ENCODE data around the gene CDC26. TPM values are rescaled to one million over a fixed set of nuclear protein-coding genes. Genes with fewer than 3 reads are reported as not detected.

Gene CDC26
- total RNA-seq, result 10 to 100 TPM; 18.8 to 21.9 (median 20.4) TPM

GRCh38 chr9:113275157-113276131, at the start of gene CDC26, which contains the start of gene PRPF4:
CDC26 (minus strand) TSS chr9:113275572; CDS start chr9:113272507, 3,065 bp downstream.
PRPF4 (plus strand) TSS chr9:113275658; CDS start chr9:113275744, 86 bp downstream.
- peak within 1 kb of the TSS; percentile 91 for H3K27ac ChIP-seq
- TF ChIP-seq EP300 (IDR thresholded peaks at IDR 0.05) (peak; percentile 35), POLR2AphosphoS5 (IDR thresholded peaks at IDR 0.05) (peak; percentile 83 to 96 (median 90)), POLR2A (IDR thresholded peaks at IDR 0.05) (peak; percentile 72 to 95)
- TF ChIP-seq, protein P1, sequence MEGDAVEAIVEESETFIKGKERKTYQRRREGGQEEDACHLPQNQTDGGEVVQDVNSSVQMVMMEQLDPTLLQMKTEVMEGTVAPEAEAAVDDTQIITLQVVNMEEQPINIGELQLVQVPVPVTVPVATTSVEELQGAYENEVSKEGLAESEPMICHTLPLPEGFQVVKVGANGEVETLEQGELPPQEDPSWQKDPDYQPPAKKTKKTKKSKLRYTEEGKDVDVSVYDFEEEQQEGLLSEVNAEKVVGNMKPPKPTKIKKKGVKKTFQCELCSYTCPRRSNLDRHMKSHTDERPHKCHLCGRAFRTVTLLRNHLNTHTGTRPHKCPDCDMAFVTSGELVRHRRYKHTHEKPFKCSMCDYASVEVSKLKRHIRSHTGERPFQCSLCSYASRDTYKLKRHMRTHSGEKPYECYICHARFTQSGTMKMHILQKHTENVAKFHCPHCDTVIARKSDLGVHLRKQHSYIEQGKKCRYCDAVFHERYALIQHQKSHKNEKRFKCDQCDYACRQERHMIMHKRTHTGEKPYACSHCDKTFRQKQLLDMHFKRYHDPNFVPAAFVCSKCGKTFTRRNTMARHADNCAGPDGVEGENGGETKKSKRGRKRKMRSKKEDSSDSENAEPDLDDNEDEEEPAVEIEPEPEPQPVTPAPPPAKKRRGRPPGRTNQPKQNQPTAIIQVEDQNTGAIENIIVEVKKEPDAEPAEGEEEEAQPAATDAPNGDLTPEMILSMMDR (IDR thresholded peaks at IDR 0.05), result no peak
- peaks cover 24% of the 10 kb centered on the region for H3K4me1 ChIP-seq
- H3K4me3 ChIP-seq, result peak within 1 kb of the TSS; percentile 72
- no peaks in the 10 kb centered on the region for H3K9me3 ChIP-seq
- H3K36me3 ChIP-seq, result peaks cover 55% of the 10 kb centered on the region
- DNase-seq (ENCODE audit: low spot score in 2 of 2), result peak; percentile 98 to 99
- no peaks in the 10 kb centered on the region for H3K27me3 ChIP-seq
- WGBS, result 0% methylated on average over 17 of the region's 63 CpGs

DNA sequence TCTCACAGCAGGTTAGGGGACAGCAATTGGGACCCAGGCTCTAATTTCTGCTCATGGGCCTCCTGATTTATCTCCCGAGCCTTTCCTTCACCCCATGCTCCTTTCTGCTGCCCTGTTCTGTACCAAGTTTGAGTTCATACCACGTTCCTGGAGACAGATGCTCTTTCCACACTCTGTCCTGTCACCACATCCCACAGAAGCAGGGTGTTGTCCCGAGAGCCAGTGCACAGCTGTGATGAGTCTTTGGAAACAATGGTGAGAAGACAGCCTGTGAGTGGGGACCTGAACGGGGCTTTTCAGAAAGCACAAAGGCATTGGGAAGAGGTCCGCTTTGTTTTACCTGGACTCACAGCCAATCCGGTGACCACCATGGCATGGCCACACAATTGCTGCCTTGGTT, 47.3 kb upstream of the CDC26 start:
- H3K36me3 ChIP-seq, result peaks cover 15% of the 10 kb centered on the region
- H3K27me3 ChIP-seq, result no peaks in the 10 kb centered on the region
- no peak overlapping the region for H3K4me3 ChIP-seq
- no peak for TF ChIP-seq EP300 (IDR thresholded peaks at IDR 0.05)
- no peak for TF ChIP-seq POLR2A (IDR thresholded peaks at IDR 0.05)
- TF ChIP-seq, protein P1 (IDR thresholded peaks at IDR 0.05), result no peak
- no peak for TF ChIP-seq POLR2AphosphoS5 (IDR thresholded peaks at IDR 0.05)
- no peak overlapping the region for H3K27ac ChIP-seq
- H3K4me1 ChIP-seq, result no peaks in the 10 kb centered on the region
- H3K9me3 ChIP-seq, result no peaks in the 10 kb centered on the region
- DNase-seq (ENCODE audit: low spot score in 2 of 2), result no peak
- WGBS, result 80% methylated on average over 6 of the region's 6 CpGs

DNA sequence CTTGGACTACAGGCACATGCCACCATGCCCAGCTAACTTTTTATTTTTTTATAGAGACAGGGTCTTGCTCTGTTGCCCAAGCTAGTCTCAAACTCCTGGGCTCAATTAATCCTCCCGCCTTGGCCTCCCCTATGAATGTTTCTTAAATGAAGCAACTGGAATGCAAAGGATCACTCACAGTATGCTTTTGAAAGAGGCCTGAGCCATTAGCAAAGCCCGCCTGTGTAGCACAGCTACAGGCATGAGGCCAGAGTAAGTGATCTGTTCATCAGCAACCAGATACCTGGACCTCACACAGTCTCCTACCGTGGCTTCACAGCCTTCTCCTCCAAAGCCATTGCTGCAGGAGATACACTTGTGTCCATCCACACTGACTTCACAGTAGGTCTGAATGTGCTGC, 44.7 kb upstream of the CDC26 start:
- WGBS, result 100% methylated on average over 3 of the region's 3 CpGs
- Histone ChIP-seq H3K4me3 (no peak overlapping the region), H3K4me1 (no peaks in the 10 kb centered on the region), H3K27ac (no peak overlapping the region), H3K27me3 (no peaks in the 10 kb centered on the region), H3K9me3 (no peaks in the 10 kb centered on the region), H3K36me3 (peaks cover 23% of the 10 kb centered on the region)
- no peak for DNase-seq (ENCODE audit: low spot score in 2 of 2)
- no peak for TF ChIP-seq POLR2A (IDR thresholded peaks at IDR 0.05)
- no peak for TF ChIP-seq POLR2AphosphoS5 (IDR thresholded peaks at IDR 0.05)
- TF ChIP-seq EP300 (IDR thresholded peaks at IDR 0.05), result no peak
- TF ChIP-seq, protein P1 (IDR thresholded peaks at IDR 0.05), result no peak

GRCh38 chr9:113319054-113319453, 43.7 kb upstream of the CDC26 start:
- TF ChIP-seq, protein P1 (IDR thresholded peaks at IDR 0.05), result no peak
- TF ChIP-seq POLR2AphosphoS5 (IDR thresholded peaks at IDR 0.05) (no peak), EP300 (IDR thresholded peaks at IDR 0.05) (no peak), POLR2A (IDR thresholded peaks at IDR 0.05) (no peak)

GRCh38 chr9:113317777-113318176, 42.4 kb upstream of the CDC26 start:
- Histone ChIP-seq H3K4me1 (no peaks in the 10 kb centered on the region), H3K27me3 (no peaks in the 10 kb centered on the region), H3K4me3 (no peak overlapping the region), H3K27ac (no peak overlapping the region), H3K36me3 (peaks cover 23% of the 10 kb centered on the region), H3K9me3 (no peaks in the 10 kb centered on the region)
- no peak for DNase-seq (ENCODE audit: low spot score in 2 of 2)
- WGBS, result 88% methylated on average over 2 of the region's 2 CpGs
- TF ChIP-seq, protein P1 (IDR thresholded peaks at IDR 0.05), result no peak

More at GRCh38 chr9:113319054-113319453, 43.7 kb upstream of the CDC26 start:
- Histone ChIP-seq H3K9me3 (no peaks in the 10 kb centered on the region), H3K36me3 (peaks cover 23% of the 10 kb centered on the region), H3K27me3 (no peaks in the 10 kb centered on the region), H3K4me3 (no peak overlapping the region), H3K4me1 (no peaks in the 10 kb centered on the region), H3K27ac (no peak overlapping the region)
- 94% methylated on average over 2 of the region's 2 CpGs for whole genome bisulfite sequencing
- no peak for DNase-seq (ENCODE audit: low spot score in 2 of 2)

All from suprapubic skin (tissue), 4 donors.